Loucy (cell line): ENCODE results near the gene GPR146.

Experiments used
- CTCF ChIP-seq: fragments of 200-600 bp; sonication (generic); conservative IDR thresholded peaks from 2 replicates; pipeline ENCODE4 v1.5.1; 2014; ENCODE audit warnings: mild to moderate bottlenecking, antibody characterized with exemption, low read length
- EZH2phosphoT487 ChIP-seq: fragments of 200-600 bp; IDR thresholded peaks from 2 replicates; pipeline ENCODE4 v1.6.1; 2018; ENCODE audit warnings: antibody characterized with exemption, mild to moderate bottlenecking, moderate library complexity, borderline replicate concordance

- TF ChIP-seq CTCF (no peak), EZH2phosphoT487 (no peak)
These were observed 20.2 kb downstream of the GPR146 start for GRCh38 chr7:1064581-1064980.
